Measurements from ENCODE around the gene PLOD1. TPM values are rescaled to one million over a fixed set of nuclear protein-coding genes. Genes with fewer than 3 reads are reported as not detected.

PLOD1 gene
- total and polyA plus RNA-seq, 4 donors: 48.0 to 82.9 (median 63.9) TPM

DNA sequence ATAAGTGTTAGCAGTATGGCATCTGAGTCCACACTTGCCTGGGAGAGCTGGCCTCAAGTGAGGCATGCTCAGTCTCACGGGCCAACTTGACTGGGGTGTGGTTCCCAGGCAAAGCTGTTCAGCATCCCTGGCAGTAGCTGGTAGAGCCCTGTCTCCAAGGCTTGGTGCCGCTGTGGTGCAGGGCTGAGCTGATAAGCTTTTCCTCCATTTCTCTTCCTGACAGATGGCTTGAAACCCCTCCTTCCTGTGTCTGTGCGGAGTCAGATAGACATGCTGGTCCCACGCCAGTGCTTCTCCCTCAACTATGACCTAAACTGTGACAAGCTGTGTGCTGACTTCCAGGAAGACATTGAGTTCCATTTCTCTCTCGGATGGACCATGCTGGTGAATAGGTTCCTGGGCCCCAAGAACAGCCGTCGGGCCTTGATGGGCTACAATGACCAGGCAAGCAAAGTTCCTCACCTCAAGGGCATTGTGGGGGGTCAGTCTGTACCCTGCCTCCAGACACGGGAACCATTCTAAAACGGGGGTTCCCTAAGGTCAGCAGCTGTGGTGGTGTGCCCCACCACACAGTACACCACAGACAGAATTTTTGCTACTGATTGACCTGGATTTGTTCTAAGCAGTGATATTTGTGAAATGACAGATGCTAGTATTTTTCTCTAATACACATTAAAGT, 71.1 kb downstream of the PLOD1 start:
- DNase-seq (ENCODE audit: low spot score): peak; percentile 73
- 81% methylated on average over 9 of the region's 9 CpGs for WGBS
- Histone ChIP-seq H3K27ac (ENCODE audit: low read depth in 1 of 2, low read length in 2 of 2) (peak overlapping the region in 1 of 2 donors; percentile 15), H3K4me3 (ENCODE audit: low read depth in 1 of 3, low read length in 3 of 3) (no peak overlapping the region), H3K36me3 (ENCODE audit: control insufficient read depth in 4 of 4, insufficient read depth in 3 of 4, low read depth in 1 of 4, low read length in 3 of 4) (peaks cover 31 to 82% (median 70%) of the 10 kb centered on the region in 4 donors), H3K9me3 (ENCODE audit: control insufficient read depth in 4 of 4, low read length in 3 of 4) (no peaks in the 10 kb centered on the region), H3K27me3 (ENCODE audit: control insufficient read depth in 4 of 4, insufficient read depth in 4 of 4, low read length in 3 of 4) (no peaks in the 10 kb centered on the region), H3K4me1 (ENCODE audit: control insufficient read depth in 4 of 4, insufficient read depth in 4 of 4, low read length in 3 of 4) (no peaks in the 10 kb centered on the region), H3K9ac (ENCODE audit: low read depth in 1 of 2, low read length in 2 of 2) (no peak overlapping the region)
- peak in 1 of 2 donors; percentile 4 for TF ChIP-seq RXRA (IDR thresholded peaks at IDR 0.05)
- TF ChIP-seq, protein P1, sequence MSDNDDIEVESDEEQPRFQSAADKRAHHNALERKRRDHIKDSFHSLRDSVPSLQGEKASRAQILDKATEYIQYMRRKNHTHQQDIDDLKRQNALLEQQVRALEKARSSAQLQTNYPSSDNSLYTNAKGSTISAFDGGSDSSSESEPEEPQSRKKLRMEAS (IDR thresholded peaks at IDR 0.05): no peak
- TF ChIP-seq, protein P2, sequence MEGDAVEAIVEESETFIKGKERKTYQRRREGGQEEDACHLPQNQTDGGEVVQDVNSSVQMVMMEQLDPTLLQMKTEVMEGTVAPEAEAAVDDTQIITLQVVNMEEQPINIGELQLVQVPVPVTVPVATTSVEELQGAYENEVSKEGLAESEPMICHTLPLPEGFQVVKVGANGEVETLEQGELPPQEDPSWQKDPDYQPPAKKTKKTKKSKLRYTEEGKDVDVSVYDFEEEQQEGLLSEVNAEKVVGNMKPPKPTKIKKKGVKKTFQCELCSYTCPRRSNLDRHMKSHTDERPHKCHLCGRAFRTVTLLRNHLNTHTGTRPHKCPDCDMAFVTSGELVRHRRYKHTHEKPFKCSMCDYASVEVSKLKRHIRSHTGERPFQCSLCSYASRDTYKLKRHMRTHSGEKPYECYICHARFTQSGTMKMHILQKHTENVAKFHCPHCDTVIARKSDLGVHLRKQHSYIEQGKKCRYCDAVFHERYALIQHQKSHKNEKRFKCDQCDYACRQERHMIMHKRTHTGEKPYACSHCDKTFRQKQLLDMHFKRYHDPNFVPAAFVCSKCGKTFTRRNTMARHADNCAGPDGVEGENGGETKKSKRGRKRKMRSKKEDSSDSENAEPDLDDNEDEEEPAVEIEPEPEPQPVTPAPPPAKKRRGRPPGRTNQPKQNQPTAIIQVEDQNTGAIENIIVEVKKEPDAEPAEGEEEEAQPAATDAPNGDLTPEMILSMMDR (IDR thresholded peaks at IDR 0.05; ENCODE audit: low read depth, low read length, missing input control): no peak
- peak; percentile 73 for TF ChIP-seq NR2F2 (IDR thresholded peaks at IDR 0.05)
- TF ChIP-seq SP1 (IDR thresholded peaks at IDR 0.05): no peak
- TF ChIP-seq GABPA (IDR thresholded peaks at IDR 0.05 in 1 of 2, conservative IDR thresholded peaks at IDR 0.05 in 1 of 2): no peak
- no peak for TF ChIP-seq TAF1 (conservative IDR thresholded peaks at IDR 0.05)
- no peak for TF ChIP-seq HNF4A (conservative IDR thresholded peaks at IDR 0.05)

DNA sequence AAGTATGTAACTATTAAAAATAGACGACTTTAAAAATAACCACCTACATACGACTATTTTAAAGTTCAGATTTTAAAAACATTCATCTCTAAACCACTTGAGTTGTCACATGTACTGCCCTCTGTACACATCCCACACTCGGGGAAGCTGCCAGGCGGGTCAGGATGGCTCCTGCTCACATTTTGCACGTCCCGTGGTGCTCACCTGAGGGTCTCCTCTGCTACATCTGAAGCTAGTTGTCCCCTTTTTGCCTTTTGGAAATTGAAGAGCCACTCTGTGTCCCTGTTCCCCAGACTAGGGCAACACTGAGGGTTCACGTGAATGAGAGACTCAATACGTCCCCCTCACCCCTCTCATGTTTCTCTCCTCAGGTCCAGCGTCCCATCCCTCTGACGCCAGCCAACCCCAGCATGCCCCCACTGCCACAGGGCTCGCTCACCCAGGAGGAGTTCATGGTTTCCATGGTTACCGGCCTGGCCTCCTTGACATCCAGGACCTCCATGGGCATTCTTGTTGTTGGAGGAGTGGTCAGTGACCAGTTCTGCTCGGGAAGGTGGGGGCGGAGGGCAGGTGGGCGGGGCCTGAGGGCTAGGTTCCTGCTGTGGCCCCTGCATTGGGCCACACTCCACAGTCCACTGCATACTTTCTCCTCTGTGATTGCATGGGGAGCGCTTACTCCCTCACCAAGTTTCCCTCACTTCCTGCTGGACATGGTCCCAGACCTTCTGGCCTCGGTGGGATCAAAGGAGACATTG, 71.8 kb downstream of the PLOD1 start:
- Histone ChIP-seq H3K4me3 (ENCODE audit: low read depth in 1 of 3, low read length in 3 of 3) (no peak overlapping the region), H3K9me3 (ENCODE audit: control insufficient read depth in 4 of 4, low read length in 3 of 4) (no peaks in the 10 kb centered on the region), H3K9ac (ENCODE audit: low read depth in 1 of 2, low read length in 2 of 2) (no peak overlapping the region), H3K27me3 (ENCODE audit: control insufficient read depth in 4 of 4, insufficient read depth in 4 of 4, low read length in 3 of 4) (no peaks in the 10 kb centered on the region), H3K4me1 (ENCODE audit: control insufficient read depth in 4 of 4, insufficient read depth in 4 of 4, low read length in 3 of 4) (no peaks in the 10 kb centered on the region), H3K27ac (ENCODE audit: low read depth in 1 of 2, low read length in 2 of 2) (no peak overlapping the region), H3K36me3 (ENCODE audit: control insufficient read depth in 4 of 4, insufficient read depth in 3 of 4, low read depth in 1 of 4, low read length in 3 of 4) (peaks cover 34 to 84% (median 72%) of the 10 kb centered on the region in 4 donors)
- no peak for DNase-seq (ENCODE audit: low spot score)
- TF ChIP-seq TAF1 (conservative IDR thresholded peaks at IDR 0.05): no peak
- no peak for TF ChIP-seq GABPA (IDR thresholded peaks at IDR 0.05 in 1 of 2, conservative IDR thresholded peaks at IDR 0.05 in 1 of 2)
- no peak for TF ChIP-seq YY1 (IDR thresholded peaks at IDR 0.05)
- no peak for TF ChIP-seq EGR1 (IDR thresholded peaks at IDR 0.05; ENCODE audit: low read depth in 2 of 2)
- TF ChIP-seq NR2F2 (IDR thresholded peaks at IDR 0.05): no peak
- no peak for TF ChIP-seq JUND (IDR thresholded peaks at IDR 0.05)
- TF ChIP-seq SP1 (IDR thresholded peaks at IDR 0.05): no peak
- no peak for TF ChIP-seq RXRA (IDR thresholded peaks at IDR 0.05)
- no peak for TF ChIP-seq FOXA1 (IDR thresholded peaks at IDR 0.05)
- TF ChIP-seq, protein P3, sequence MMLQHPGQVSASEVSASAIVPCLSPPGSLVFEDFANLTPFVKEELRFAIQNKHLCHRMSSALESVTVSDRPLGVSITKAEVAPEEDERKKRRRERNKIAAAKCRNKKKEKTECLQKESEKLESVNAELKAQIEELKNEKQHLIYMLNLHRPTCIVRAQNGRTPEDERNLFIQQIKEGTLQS (IDR thresholded peaks at IDR 0.05): no peak
- TF ChIP-seq FOXA2 (IDR thresholded peaks at IDR 0.05): no peak
- TF ChIP-seq, protein P4, sequence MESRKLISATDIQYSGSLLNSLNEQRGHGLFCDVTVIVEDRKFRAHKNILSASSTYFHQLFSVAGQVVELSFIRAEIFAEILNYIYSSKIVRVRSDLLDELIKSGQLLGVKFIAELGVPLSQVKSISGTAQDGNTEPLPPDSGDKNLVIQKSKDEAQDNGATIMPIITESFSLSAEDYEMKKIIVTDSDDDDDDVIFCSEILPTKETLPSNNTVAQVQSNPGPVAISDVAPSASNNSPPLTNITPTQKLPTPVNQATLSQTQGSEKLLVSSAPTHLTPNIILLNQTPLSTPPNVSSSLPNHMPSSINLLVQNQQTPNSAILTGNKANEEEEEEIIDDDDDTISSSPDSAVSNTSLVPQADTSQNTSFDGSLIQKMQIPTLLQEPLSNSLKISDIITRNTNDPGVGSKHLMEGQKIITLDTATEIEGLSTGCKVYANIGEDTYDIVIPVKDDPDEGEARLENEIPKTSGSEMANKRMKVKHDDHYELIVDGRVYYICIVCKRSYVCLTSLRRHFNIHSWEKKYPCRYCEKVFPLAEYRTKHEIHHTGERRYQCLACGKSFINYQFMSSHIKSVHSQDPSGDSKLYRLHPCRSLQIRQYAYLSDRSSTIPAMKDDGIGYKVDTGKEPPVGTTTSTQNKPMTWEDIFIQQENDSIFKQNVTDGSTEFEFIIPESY (IDR thresholded peaks at IDR 0.05): no peak
- no peak for TF ChIP-seq RAD21 (IDR thresholded peaks at IDR 0.05)
- TF ChIP-seq, protein P1 (IDR thresholded peaks at IDR 0.05): no peak
- TF ChIP-seq HNF4A (conservative IDR thresholded peaks at IDR 0.05): no peak
- TF ChIP-seq, protein P5, sequence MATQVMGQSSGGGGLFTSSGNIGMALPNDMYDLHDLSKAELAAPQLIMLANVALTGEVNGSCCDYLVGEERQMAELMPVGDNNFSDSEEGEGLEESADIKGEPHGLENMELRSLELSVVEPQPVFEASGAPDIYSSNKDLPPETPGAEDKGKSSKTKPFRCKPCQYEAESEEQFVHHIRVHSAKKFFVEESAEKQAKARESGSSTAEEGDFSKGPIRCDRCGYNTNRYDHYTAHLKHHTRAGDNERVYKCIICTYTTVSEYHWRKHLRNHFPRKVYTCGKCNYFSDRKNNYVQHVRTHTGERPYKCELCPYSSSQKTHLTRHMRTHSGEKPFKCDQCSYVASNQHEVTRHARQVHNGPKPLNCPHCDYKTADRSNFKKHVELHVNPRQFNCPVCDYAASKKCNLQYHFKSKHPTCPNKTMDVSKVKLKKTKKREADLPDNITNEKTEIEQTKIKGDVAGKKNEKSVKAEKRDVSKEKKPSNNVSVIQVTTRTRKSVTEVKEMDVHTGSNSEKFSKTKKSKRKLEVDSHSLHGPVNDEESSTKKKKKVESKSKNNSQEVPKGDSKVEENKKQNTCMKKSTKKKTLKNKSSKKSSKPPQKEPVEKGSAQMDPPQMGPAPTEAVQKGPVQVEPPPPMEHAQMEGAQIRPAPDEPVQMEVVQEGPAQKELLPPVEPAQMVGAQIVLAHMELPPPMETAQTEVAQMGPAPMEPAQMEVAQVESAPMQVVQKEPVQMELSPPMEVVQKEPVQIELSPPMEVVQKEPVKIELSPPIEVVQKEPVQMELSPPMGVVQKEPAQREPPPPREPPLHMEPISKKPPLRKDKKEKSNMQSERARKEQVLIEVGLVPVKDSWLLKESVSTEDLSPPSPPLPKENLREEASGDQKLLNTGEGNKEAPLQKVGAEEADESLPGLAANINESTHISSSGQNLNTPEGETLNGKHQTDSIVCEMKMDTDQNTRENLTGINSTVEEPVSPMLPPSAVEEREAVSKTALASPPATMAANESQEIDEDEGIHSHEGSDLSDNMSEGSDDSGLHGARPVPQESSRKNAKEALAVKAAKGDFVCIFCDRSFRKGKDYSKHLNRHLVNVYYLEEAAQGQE (IDR thresholded peaks at IDR 0.05): no peak
- TF ChIP-seq HNF4G (IDR thresholded peaks at IDR 0.05): no peak
- TF ChIP-seq, protein P2 (IDR thresholded peaks at IDR 0.05; ENCODE audit: low read depth, low read length, missing input control): no peak
- WGBS: 88% methylated on average over 17 of the region's 17 CpGs
